Mesodermal cell (in vitro differentiated cells): Measurements from ENCODE around the gene BRF1.

Experiments used
- H3K27ac ChIP-seq: 2 replicates; pipeline ENCODE4 v1.7.0; 2013; ENCODE audit warnings: mild to moderate bottlenecking, low read depth, low read length, moderate library complexity; ENCODE audit not compliant: severe bottlenecking
- H3K36me3 ChIP-seq: 2 replicates; pipeline ENCODE4 v1.7.1; 2013; ENCODE audit warnings: mild to moderate bottlenecking, low read length, moderate library complexity; ENCODE audit not compliant: control insufficient read depth, insufficient read depth
- H3K4me1 ChIP-seq: one replicate; pipeline ENCODE4 v1.7.1; 2013; ENCODE audit warnings: mild to moderate bottlenecking, low read length; ENCODE audit not compliant: insufficient read depth, control insufficient read depth, poor library complexity, severe bottlenecking
- H3K4me3 ChIP-seq: 2 replicates; pipeline ENCODE4 v1.7.0; 2013; ENCODE audit warnings: low read length, control low read depth, mild to moderate bottlenecking; ENCODE audit not compliant: insufficient read depth, poor library complexity, severe bottlenecking; ENCODE audit errors: extremely low read depth
- H3K9me3 ChIP-seq: 2 replicates; pipeline ENCODE4 v1.7.1; 2013; ENCODE audit warnings: mild to moderate bottlenecking, low read length, moderate library complexity; ENCODE audit not compliant: control insufficient read depth
- WGBS, 2 experiments: methylation state at CpG; one replicate each; pipeline ENCODE4 v1.1.5; 2013; ENCODE audit warnings: missing lambda C conversion rate in 2 of 2; ENCODE audit not compliant: insufficient coverage in 2 of 2; 5-methylcytosine and 5-hydroxymethylcytosine counted together

The BRF1 gene

DNA sequence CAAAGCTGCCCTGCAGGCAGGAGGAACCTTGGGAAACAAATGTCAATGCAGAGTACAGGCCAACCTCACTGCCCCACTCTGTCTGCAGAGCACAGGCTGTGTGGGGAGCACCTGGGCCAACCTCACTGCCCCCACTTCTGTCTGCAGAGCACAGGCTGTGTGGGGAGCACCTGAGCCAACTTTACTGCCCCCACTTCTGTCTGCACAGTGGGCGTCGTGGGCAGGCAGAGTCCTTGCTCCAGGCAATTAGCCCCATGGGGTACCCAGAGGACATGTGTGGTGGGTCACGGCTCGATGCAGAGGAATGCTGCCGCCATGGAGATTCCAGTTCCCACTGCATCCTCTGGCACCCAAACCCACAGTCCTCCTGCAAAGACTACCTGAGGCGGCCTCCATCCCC lies 26.2 kb downstream of the BRF1 start:
- H3K27ac ChIP-seq, result no peak overlapping the region
- WGBS, 2 experiments, result 93 to 100% methylated on average over 3 to 4 of the region's 6 CpGs
- H3K4me3 ChIP-seq, result no peak overlapping the region

GRCh38 chr14:105273062-105273461 lies 27.7 kb downstream of the BRF1 start:
- Histone ChIP-seq H3K36me3 (peaks cover 3% of the 10 kb centered on the region), H3K9me3 (no peaks in the 10 kb centered on the region), H3K27ac (no peak overlapping the region), H3K4me3 (no peak overlapping the region), H3K4me1 (no peaks in the 10 kb centered on the region)
- WGBS, 2 experiments, result 83 to 90% methylated on average over 10 of the region's 12 CpGs

More for the DNA sequence above, 26.2 kb downstream of the BRF1 start:
- no peaks in the 10 kb centered on the region for H3K4me1 ChIP-seq
- H3K36me3 ChIP-seq, result peaks cover 3% of the 10 kb centered on the region
- no peaks in the 10 kb centered on the region for H3K9me3 ChIP-seq

GRCh38 chr14:105272623-105273022 lies 28.2 kb downstream of the BRF1 start:
- H3K4me1 ChIP-seq, result no peaks in the 10 kb centered on the region
- H3K36me3 ChIP-seq, result peaks cover 3% of the 10 kb centered on the region
- H3K27ac ChIP-seq, result no peak overlapping the region
- no peaks in the 10 kb centered on the region for H3K9me3 ChIP-seq
- 92 to 96% methylated on average over 13 of the region's 15 CpGs for WGBS, 2 experiments
- H3K4me3 ChIP-seq, result no peak overlapping the region

- no peaks in the 10 kb centered on the region for H3K9me3 ChIP-seq
- no peak overlapping the region for H3K27ac ChIP-seq
- H3K4me3 ChIP-seq, result no peak overlapping the region
- H3K4me1 ChIP-seq, result no peaks in the 10 kb centered on the region
- H3K36me3 ChIP-seq, result peaks cover 3% of the 10 kb centered on the region
- 93 to 99% methylated on average over 11 to 16 of the region's 22 CpGs for WGBS, 2 experiments
These were observed 29.4 kb downstream of the BRF1 start for GRCh38 chr14:105271224-105271890.

- H3K9me3 ChIP-seq, result no peaks in the 10 kb centered on the region
- 89 to 92% methylated on average over 11 of the region's 11 CpGs for WGBS, 2 experiments
- no peaks in the 10 kb centered on the region for H3K4me1 ChIP-seq
- peaks cover 6% of the 10 kb centered on the region for H3K36me3 ChIP-seq
- no peak overlapping the region for H3K27ac ChIP-seq
- H3K4me3 ChIP-seq, result no peak overlapping the region
These were observed 31.4 kb downstream of the BRF1 start for GRCh38 chr14:105269405-105269804.

GRCh38 chr14:105268736-105269354 lies 32.0 kb downstream of the BRF1 start:
- Histone ChIP-seq H3K4me3 (no peak overlapping the region), H3K36me3 (peaks cover 10% of the 10 kb centered on the region), H3K4me1 (no peaks in the 10 kb centered on the region), H3K9me3 (no peaks in the 10 kb centered on the region), H3K27ac (no peak overlapping the region)
- WGBS, 2 experiments, result 92 to 96% methylated on average over 16 of the region's 18 CpGs

GRCh38 chr14:105267820-105268548 lies 32.8 kb downstream of the BRF1 start:
- H3K4me3 ChIP-seq, result no peak overlapping the region
- 93 to 94% methylated on average over 19 to 21 of the region's 21 CpGs for WGBS, 2 experiments
- H3K27ac ChIP-seq, result no peak overlapping the region
- no peaks in the 10 kb centered on the region for H3K9me3 ChIP-seq
- H3K4me1 ChIP-seq, result no peaks in the 10 kb centered on the region
- peaks cover 11% of the 10 kb centered on the region for H3K36me3 ChIP-seq

DNA sequence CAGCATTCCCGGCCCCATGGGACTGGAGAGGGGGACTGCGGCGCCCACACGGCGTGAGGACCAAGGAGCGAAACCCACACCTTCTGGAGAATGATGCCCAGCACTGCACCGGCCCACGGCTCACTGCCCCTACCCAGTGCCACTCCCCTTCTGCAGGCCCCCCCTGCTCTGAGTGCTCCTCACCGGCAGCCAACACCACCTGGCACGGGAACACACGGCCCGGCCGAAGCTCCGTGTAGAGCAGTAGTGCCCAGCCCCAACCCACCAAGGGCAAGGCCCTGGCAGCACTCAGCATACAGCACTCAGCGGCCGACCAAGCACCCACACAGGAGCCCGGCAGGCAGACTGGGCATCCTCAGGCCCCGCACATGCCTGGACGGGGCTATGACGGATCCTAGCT lies 39.0 kb downstream of the BRF1 start:
- Histone ChIP-seq H3K9me3 (no peaks in the 10 kb centered on the region), H3K27ac (no peak overlapping the region), H3K4me3 (no peak overlapping the region), H3K4me1 (no peaks in the 10 kb centered on the region), H3K36me3 (peaks cover 11% of the 10 kb centered on the region)
- 94 to 99% methylated on average over 12 to 17 of the region's 20 CpGs for WGBS, 2 experiments

GRCh38 chr14:105260959-105261358 lies 39.8 kb downstream of the BRF1 start:
- Histone ChIP-seq H3K27ac (no peak overlapping the region), H3K36me3 (peaks cover 11% of the 10 kb centered on the region), H3K4me1 (no peaks in the 10 kb centered on the region), H3K9me3 (no peaks in the 10 kb centered on the region), H3K4me3 (no peak overlapping the region)
- WGBS, 2 experiments, result 91 to 96% methylated on average over 11 to 12 of the region's 12 CpGs

GRCh38 chr14:105258846-105259245 lies 42.0 kb downstream of the BRF1 start:
- 95 to 100% methylated on average over 7 of the region's 7 CpGs for WGBS, 2 experiments
- no peak overlapping the region for H3K4me3 ChIP-seq
- H3K4me1 ChIP-seq, result no peaks in the 10 kb centered on the region
- no peak overlapping the region for H3K27ac ChIP-seq
- peaks cover 4% of the 10 kb centered on the region for H3K36me3 ChIP-seq
- no peaks in the 10 kb centered on the region for H3K9me3 ChIP-seq

DNA sequence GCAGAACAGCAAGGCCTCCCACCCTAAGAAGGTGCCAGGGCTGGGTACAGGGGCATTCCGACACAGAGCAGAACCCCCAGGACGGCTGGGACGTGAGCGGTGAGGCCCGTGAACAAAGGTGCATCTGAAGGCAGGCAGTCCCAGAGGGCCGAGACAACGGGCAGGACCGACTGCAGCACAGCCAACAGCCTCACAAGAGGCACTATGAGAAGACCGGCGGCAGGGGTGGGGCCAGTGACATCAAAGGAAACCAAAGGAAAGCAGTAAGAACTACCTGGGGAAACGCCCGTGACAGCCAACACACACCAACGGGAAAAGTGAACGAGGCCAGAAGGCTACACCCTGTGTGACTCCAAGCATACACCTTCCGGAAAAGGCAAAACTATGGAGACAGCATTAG lies 43.3 kb downstream of the BRF1 start:
- Histone ChIP-seq H3K36me3 (peaks cover 12% of the 10 kb centered on the region), H3K27ac (no peak overlapping the region), H3K9me3 (no peaks in the 10 kb centered on the region), H3K4me3 (no peak overlapping the region), H3K4me1 (no peaks in the 10 kb centered on the region)
- 94% methylated on average over 15 of the region's 15 CpGs for WGBS, 2 experiments
